ENCODE measurements around the gene HELQ.

Gene HELQ

DNA sequence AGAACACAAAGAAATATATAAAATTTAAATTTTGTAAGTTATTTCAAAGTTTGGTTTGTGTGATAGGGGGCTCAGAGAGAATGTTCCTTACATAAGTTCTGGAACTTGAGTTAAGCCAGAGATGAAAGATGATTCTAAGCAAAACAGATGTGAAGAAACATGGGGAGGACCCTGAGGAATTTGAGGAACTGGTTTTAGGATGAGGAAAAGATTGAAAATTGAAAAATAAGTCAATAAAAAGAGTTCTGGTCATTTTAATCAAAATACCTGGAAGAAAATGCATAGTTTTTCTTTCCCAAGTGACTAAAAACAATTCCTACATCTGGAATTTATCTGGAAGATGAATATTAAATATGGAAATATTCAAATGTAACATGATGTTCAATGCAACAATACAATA lies 37.4 kb downstream of the HELQ start:
- DNase-seq = no peak

DNA sequence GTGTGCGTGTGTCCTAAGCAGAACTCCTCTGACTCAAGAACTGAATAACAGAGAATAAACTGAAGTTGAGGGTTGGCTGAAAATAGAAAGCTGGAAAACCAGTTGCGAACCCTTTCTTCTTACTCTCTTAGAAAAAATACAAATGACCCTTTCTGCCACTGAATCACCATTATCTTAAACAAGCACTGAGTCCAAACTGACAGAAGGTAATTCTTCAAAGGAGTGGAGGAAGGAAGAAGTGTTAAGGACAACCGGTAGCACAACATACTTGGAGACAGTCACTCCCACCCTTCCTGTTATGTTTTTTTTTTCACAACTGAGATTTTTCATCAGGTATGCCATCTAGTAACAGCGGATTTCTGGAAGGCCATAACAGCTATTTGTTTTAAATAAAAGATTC lies 38.1 kb downstream of the HELQ start:
- no peak for DNase-seq

DNA sequence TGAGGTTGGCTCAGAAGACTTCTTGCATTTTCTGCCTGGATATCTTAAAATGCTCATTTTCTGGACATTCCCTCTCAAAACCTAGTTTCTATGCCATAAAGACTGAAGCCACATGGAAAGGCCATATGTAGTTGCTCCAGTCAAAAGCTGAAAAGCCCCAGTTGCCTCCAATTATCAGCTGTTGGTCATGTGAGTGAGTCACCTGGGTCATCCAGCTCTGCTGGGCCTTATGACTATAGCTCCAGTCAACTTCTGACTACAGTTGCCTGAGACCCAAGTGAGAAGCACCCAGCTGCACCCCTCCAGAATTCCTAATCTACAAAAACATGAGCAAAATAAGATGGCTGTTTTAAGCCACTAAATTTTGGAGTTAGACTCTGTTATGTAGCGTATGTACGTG lies 41.9 kb downstream of the HELQ start:
- DNase-seq = no peak

DNA sequence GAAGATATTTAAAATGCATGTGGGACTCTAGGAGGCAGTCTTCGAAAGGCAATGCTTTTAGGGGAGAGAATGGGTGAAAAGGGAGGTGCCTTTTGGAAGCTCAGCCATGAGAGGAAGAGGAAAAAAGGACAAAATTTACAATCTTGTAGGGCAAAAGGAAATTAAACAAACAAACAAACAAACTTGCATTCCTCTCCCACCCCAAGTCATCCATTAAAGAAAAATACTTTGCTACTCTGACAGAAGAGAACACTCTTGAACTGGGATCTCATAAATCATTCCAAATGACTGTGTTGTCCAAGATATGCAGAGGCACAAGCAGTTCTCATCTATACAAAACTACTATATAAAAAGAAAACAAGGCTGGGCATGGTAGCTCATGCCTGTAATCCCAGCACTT lies 46.7 kb downstream of the HELQ start:
- DNase-seq = no peak

DNA sequence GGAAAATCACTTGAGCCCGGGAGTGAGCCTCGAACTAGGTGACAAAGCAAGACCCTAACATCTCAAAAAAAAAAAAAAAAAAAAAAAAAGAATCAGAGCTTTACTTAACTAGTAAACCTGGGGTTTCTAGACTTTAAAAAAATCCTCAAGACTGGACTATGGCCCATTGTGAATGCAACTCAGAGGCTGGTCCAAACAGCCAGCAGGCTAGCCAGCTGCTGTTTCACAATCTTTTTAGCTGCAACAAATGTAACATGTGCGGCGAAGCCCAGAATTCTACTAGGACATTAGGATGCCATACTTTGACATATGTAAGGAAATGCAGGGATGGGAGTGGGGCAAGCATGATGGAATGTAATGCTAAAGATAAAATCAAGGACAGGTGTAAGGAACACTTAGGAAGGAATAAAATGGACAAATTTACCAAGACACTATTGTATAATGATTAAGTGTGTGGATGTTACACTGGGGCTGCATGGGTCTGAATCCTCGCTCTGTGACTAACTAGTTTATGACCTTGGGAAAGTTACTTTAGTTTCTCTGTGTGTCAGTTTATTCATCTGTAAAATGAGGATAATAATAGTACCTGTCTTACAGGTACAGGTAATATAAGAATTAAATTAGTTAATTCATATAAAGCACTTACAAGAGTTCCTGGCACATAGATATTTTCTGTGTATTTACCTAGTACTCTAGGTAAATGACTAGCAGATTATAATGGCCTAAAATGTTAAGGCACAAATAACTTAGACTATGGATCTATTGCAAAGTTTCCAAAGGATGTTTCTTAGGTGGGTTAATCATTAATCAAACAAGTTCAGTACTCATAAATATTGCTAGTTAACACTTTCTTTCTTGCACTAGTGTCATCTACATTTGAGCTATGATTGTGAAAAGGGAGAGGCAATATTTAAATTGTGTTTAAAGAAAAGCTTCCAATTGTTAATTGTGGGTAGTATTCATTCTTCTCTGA lies 49.5 kb downstream of the HELQ start:
- no peak for DNase-seq

DNA sequence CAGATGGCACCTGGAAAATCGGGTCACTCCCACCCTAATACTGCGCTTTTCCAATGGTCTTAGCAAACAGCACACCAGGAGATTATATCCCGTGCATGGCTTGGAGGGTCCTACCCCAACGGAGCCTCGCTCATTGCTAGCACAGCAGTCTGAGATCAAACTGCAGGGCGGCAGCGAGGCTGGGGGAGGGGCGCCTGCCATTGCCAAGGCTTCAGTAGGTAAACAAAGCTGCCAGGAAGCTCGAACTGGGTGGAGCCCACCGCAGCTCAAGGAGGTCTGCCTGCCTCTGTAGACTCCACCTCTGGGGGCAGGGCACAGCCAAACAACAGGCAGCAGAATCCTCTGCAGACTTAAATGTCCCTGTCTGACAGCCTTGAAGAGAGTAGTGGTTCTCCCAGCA lies 57.5 kb downstream of the HELQ start:
- DNase-seq = peak; percentile 24

DNA sequence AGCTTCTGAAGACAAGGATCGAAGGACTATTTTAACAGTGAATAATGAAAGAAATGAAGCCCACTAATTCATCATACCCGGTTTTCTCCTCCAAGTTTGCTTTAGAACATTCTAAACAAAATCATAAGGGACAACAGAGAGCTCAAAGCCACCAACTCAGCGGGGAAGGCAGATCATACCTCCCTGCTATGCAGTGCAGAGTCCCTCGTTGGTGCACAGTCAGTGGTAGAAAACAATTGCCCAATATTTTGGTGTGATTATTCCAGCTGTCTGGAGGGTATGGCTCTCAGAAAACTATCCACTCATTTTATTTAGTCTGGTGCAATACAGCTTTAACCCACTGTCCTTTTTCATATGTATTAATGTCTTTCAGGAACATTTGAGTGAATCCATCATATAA lies 61.7 kb downstream of the HELQ start:
- DNase-seq = no peak

DNA sequence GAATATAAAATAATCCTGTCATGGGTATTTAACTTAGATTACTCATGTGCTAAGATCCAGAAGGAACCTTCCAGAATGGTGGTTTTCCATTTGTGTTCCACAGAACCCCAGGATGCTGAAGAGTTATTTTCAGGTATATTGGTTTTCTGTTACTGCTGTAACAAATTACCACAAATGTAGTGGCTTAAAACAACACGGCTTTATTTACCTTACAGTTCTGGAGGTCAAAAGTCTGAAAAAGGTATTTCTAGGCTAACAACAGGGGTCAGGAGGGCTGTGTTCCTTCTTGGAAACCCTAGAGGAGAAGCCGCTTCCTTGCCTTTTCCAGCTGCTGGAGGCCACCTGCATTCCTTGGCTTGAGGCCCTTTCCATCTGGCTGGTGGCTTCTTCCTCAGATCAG lies 63.1 kb downstream of the HELQ start:
- no peak for DNase-seq

DNA sequence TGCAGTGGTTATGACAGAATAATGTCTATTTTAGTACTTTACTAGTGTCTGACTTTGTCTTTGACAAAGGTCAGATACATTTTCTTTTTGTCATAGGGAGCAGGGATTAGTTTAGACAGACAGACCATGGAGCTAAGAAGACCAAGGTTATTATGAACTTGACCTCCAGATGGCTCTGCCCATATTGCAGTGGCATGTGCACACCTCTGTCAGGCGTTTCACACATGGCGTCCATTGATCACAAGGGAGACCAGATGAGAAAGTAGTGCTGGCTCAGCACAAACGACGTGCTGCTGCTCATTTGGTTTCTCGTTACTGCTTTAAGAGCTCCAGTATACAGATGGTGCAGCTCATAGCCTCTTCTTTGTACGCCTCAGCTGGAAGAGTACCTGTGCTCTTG lies 64.7 kb downstream of the HELQ start:
- DNase-seq = no peak

DNA sequence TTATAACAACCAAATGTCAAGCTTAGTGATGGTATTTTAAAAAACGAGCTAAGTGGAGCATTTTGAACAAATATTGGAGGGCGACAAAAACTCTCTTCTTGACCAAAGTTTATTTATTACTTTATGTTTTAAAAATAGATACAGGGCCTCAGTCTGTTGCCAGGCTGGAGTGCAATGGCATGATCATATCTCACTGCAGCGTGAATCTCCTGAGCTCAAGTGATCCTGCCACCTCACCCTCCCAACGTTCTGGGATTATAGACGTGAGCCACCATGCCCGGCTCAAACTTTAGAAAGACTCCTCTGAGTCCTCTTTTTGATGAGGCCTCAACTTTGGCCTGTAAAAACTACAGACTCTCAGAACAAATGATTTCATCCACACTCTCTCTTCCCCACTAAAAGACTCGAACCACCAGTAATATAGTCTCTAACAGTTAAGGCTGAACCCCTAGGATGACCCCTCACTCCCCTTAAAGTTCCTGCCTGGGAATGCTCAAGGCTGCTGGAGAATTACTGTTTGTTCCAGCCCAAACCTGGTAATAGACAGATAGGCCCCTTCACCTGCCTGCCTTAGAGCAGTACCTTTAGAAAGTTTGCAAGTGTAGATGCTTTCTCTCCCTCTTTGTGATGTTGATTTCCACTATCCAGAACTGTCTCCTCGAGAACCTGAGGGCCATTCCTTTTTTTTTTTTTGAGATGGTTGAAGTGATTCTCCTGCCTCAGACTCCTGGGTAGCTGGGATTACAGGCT lies 65.7 kb downstream of the HELQ start:
- no peak for DNase-seq

DNA sequence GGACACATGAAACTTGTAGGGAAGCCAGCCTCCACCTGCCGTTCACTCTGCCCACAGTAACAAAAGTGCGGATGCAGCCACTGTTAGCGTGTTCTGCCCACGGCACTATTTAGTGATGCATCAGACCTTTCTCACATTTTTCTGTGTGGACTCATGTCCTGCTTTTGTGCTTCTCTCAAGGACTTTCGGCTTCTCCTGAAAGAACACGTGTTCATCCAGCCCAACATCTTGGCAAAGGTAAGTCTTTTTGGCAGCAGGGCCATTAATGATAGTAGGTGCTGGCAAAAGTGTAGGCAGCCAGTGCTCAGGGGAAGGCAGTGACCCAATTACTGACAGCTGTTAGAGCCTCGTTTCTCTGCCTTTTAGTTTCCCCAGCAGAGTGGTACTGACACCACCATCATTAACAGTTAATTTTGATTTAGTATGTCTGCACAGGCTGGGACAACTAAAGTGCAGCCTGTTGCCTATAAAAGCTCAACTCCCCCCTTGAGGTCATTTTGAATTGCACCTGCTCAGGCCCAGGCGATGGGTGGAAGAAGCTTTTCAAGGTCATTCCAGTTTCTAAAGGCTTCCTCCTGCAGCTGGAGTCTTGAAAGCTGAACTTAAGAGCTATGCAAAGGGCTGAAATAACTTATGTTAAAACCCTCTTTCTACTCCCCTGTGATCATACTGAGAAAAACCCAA lies 66.4 kb downstream of the HELQ start:
- no peak for DNase-seq

DNA sequence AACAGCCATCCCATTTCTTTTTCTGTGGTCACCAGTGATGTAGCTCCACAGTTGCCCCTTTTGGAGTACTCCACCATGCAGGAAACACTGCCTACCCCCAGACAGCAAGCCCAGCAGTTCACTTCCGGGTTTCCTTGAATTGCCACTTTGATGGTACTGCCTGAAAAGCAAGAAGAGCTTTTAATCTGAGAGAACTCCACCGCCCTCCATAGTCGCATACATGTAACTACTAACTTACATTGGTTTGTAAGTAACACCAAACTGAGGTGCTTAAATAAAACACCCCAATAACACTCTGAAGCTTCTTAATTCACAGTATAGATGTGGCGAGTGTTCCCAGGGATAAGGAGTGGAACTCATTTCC lies 67.3 kb downstream of the HELQ start:
- peak; percentile 48 for DNase-seq

DNA sequence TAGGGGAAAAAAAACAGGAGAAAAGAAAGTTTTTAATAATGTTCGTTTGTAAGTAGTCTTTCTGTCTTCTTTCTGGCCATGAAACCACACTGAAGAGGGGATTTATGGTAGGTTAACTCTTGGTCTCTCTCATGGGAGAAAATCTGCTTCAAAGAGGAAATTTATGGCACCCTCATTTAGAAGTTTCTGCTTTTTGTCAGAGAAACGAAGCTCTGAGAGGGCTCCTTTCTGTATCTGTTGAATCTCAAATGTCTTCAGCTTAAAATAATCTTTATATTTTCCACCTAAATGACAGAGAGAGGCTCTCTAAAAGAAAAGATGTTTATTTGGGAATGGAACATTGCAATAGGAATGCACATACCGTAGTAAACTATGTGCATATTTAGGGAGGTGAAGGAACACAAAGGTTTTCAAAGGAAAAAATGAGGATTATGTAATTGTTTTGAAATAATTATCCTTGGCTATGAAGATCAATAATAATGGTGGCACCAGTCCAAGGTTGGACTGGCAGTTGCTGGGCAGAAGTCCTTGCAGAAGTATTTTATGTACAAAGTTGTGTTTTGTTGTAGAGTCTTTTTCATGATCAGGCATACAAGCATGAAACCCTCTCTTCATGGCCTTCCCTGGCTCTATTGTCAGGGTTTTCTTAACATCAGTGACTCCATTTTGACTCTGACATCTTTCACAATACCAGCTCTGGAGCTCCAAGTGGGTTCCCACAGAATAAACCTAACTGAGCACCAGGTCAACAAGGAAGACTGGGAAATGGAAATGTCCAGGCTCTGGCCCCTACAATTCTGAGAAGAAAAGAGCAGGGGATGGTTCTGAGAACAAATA lies 67.9 kb downstream of the HELQ start:
- no peak for DNase-seq

DNA sequence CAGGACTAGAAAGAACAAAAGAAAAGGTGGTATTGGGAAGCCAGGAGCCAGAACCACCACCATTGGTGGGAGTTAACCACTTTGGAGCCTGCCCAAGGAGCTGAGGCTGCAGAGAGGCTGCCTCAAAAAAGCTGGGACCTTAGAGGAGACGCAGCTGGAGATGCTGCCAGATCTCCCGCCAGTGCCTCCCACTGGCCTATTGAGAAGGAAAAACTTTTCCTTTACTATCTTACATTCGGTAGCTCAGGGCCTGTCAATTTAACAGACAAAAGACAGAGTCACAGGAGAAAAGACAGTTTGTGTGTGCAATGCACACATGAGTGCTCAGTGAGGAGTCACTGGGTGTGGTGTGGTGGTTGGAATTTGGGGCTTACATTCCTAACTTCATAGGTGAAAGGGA lies 68.6 kb downstream of the HELQ start:
- no peak for DNase-seq

DNA sequence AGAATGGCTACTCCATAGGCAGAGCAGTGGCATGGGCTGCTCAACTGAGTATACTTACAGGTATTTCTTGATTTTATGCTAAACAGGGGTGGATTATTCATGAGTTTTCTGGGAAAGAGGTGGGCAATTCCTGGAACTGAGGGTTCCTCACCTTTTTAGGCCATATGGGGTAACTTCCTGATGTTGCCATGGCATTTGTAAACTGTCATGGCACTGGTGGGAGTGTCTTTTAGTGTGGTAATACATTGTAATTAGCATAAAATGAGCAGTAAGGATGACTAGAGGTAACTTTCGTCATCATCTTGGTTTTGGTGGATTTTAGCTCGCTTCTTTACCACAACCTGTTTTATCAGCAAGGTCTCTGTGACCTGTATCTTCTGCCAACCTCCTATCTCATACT lies 72.8 kb downstream of the HELQ start:
- no peak for DNase-seq

DNA sequence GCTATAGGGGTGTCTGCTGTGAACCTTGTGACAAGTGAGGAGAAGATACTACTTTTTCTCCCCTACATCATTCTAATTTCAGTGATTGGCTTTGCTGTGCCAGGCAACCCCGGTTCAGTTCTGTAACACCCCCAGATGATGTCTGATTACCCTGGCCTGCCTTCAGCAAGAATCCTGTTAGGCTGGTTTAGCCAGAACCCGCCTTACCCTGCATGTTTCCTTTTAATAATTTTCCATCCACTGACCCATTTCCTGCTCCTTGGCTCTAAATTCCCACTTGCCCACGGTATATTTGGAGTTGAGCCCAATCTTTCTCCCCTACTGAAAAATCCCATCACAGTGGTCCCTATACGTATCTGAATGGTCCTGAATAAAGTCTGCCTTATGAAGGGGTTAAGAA lies 74.5 kb downstream of the HELQ start:
- no peak for DNase-seq

DNA sequence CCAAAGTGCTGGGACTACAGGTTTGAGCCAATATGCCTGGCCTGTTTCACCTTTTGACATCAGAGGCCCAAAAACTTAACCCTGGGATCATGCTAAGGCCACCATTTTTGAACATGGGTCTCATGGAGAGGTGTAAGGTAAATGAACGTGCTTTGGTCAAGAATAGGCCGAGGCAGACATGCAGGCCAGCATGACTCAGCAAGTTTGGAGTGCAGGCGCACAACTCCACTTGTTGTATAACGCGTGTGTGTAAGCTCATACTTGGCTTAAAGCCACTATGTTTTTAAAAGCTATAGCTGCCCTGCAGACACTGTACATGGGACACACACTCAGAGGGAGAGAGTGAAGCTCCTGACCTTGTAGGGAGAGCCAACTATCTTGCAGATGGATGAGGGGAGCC lies 77.2 kb downstream of the HELQ start:
- DNase-seq = peak; percentile 33

DNA sequence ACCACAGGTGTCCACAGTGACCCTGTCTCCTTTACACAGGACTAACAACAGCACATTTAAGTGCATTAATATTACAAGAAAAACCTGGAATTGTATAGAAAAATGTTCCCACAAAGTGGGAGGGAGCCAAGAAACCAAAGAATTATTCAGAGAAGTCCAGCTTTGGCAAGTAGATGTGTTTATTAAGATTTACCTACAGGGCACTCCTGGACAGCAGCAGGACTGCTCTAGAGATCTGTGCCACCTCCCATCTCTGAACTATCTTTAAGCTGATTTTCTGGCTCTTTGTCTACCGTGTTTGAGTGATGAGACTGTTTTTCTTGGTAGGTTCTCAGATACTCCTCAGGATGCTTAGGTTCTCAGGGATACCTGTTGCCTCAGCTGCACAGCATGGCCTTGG lies 82.7 kb downstream of the HELQ start:
- DNase-seq = no peak

DNA sequence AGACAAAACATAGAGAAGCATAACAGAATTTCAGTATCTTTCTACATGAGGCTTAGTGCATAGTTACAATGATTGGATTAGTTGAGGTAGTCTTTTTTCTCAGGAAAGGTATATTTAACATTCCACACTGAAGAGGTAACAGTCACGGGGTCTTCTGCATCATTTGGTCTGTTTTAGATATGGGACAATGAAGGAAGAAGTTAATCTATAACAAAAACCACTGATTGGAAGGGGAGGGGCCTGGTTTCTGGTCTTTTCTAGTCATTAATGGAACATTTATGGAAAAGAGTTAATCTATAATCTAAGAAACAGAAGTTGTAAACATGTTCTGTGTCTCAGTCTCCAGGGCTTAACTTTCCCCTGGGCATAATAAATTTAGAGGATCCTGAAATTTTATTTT lies 83.7 kb downstream of the HELQ start:
- DNase-seq = no peak

DNA sequence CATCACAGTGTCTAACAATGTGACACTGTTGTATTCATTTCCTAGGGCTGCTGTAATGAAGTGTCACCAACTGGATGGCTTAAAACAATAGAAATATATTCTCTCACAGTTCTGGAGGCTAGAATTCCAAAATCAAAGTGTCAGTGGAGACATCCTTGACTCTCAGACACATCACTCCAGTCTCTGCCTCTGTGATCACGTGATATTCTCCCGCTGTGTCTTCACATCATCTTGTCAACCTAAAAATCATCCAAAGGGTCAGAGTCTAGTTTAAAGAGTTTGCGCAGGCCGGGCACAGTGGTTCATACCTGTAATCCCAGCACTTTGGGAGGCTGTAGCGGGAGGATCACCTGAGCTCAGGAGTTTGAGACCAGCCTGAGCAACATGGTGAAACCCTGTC lies 84.4 kb downstream of the HELQ start:
- DNase-seq = no peak

DNA sequence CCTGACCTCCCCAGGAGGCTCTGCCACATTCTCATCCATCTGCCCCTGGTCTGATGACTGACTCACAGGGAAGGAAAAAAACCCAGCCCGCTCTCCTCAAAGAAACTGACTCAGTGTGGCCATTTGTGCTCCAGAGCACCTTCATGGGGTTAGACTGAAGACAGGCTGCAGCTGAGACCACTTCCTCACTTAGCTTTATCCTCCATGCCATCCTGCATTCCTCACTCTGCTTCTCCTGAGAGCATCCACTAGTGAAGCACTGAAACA lies 85.0 kb downstream of the HELQ start:
- no peak for DNase-seq

DNA sequence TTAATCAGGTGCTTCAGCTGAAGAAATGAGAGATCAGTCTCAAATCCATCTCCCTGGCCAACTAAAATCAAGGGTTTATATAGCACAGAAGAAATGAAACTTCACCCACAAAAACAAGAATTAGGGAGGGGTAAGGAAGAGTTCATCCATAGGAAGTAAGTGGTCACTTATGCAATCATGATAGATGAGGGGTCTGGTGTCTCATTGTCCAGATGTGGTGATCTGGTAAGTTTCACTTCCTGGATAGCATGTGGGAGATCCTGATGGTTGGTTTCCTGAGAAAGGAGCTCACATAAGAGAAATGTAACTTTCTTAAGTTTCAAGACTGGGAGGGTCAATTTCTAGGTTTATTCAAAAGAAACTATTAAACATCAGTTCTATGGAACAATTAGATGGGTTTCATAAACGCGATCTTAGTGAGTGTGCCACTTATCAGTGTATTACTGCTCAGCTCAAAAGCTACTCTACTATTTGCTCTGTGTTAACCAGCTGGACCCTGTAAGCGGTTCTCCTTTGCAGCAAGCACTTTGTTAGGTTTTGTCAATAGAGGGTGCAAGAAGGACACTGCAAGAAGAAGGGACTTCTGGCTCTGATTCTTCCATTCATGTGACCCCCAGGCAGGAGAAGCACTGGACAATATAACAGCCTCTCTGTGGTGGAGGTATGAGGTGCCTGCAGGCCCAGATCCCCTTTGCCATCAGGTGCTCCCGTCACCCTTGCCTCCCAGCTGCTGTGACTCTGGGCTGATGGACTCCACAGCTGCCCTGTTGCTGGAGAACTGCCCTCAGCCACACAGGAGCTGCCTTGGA lies 85.6 kb downstream of the HELQ start:
- no peak for DNase-seq

Measured in CD4-positive, alpha-beta T cell treated with Interleukin-10 for 1 hour (primary cell).